ENCODE measurements around the gene NUB1.

GRCh38 chr7:151327659-151328058 lies 14.0 kb upstream of the NUB1 start:
- no peak for TF ChIP-seq POLR2A (IDR thresholded peaks at IDR 0.05; ENCODE audit: low read length)
- no peak for TF ChIP-seq GATA1 (IDR thresholded peaks at IDR 0.05; ENCODE audit: low read depth, low read length)
